ENCODE data around the gene ATP11A.

DNA sequence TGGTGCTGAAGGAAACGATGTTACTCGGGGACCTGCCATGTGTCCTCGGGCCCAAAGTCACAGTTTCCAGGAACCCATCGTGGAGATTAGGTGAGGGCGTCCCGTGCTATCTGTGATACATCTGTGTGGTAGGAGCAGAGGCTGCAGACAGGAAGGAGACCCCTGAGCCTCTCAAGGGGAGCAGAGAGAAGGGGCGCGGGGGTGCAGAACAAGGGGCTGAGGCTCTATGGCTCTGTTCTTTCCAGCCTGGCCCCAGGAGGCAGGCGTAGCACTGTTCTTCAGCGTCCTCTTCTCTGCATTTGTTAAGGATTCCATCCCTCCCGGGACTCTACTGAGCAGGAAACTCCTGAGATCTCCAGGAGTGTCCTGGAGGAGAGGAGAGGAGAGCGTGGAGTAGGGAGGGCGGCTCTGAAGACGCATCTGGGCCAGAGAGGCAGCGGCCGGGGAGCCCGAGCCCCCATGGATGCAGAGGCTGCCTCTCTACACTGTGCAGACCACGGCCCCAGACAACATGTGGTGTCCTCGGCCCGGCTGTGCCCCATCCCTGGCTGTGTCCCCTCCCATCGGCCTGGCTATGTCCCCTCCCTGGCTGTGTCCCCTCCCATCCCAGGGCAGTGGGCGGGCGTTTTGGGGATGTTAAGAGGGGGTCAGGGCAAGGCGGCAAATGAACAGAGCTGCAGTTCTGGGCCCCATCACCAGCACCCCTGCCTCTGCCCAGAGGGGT is 118.0 kb downstream of the ATP11A start:
- TF ChIP-seq, protein P1, sequence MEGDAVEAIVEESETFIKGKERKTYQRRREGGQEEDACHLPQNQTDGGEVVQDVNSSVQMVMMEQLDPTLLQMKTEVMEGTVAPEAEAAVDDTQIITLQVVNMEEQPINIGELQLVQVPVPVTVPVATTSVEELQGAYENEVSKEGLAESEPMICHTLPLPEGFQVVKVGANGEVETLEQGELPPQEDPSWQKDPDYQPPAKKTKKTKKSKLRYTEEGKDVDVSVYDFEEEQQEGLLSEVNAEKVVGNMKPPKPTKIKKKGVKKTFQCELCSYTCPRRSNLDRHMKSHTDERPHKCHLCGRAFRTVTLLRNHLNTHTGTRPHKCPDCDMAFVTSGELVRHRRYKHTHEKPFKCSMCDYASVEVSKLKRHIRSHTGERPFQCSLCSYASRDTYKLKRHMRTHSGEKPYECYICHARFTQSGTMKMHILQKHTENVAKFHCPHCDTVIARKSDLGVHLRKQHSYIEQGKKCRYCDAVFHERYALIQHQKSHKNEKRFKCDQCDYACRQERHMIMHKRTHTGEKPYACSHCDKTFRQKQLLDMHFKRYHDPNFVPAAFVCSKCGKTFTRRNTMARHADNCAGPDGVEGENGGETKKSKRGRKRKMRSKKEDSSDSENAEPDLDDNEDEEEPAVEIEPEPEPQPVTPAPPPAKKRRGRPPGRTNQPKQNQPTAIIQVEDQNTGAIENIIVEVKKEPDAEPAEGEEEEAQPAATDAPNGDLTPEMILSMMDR (IDR thresholded peaks at IDR 0.05 in 2 of 3, conservative IDR thresholded peaks at IDR 0.05 in 1 of 3; ENCODE audit: borderline replicate concordance in 1 of 3, insufficient read depth in 1 of 3, low read depth in 2 of 3, low read length in 2 of 3): no peak
- no peak for TF ChIP-seq POLR2A (IDR thresholded peaks at IDR 0.05; ENCODE audit: borderline replicate concordance, extremely low read depth, insufficient read depth, insufficient read length)
- no peak for TF ChIP-seq YY1 (IDR thresholded peaks at IDR 0.05; ENCODE audit: extremely low read depth, insufficient replicate concordance, low read depth, low read length)
- TF ChIP-seq, protein P2, sequence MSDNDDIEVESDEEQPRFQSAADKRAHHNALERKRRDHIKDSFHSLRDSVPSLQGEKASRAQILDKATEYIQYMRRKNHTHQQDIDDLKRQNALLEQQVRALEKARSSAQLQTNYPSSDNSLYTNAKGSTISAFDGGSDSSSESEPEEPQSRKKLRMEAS (IDR thresholded peaks at IDR 0.05): no peak

Data from HCT116 (cell line).